Activated CD8-positive, alpha-beta T cell treated with anti-CD3 and anti-CD28 coated beads, Interleukin-2, amount 10 ng/mL, durations not matched to agents 7 days and 5 days (primary cell): Measurements from ENCODE around the gene KAZALD1. TPM values are rescaled to one million over a fixed set of nuclear protein-coding genes. Genes with fewer than 3 reads are reported as not detected.
A peak's percentile ranks its signal among the peaks of the same experiment; 100 is the strongest.
"Not testable (repeated sequence)": the region's sequence is repeated elsewhere in the genome, so short reads cannot be mapped to it uniquely, and the experiment has no call there.

Experiments used
- ATAC-seq: fragments of 150-1000 bp; cut with Tn5 transposase; one replicate; pipeline ENCODE4 v1.10.0; 2021; ENCODE audit warnings: moderate library complexity
- CTCF ChIA-PET: fragments of 350-600 bp; sonication (Branson Sonifier 250); formaldehyde crosslinking; loops from one replicate; lab custom pipeline; 2021; ENCODE audit warnings: antibody characterized with exemption; lab: Charles Lee
- POLR2A ChIA-PET: fragments of 350-600 bp; sonication (Branson Sonifier 250); formaldehyde crosslinking; loops from one replicate; lab custom pipeline; 2021; ENCODE audit warnings: antibody characterized with exemption; lab: Charles Lee
- DNase-seq: peaks from one replicate; pipeline ENCODE4 v3.0.0-alpha.2; 2020
- H3K27ac Mint-ChIP-seq: one replicate; pipeline ENCODE4 v1.8.0; 2021; ENCODE audit warnings: mild to moderate bottlenecking, mixed read lengths
- H3K27me3 Mint-ChIP-seq: one replicate; pipeline ENCODE4 v1.8.0; 2021; ENCODE audit warnings: low read depth, mixed read lengths
- H3K36me3 Mint-ChIP-seq: one replicate; pipeline ENCODE4 v1.8.0; 2021; ENCODE audit warnings: low read depth, mixed read lengths
- H3K4me1 Mint-ChIP-seq: one replicate; pipeline ENCODE4 v1.8.0; 2021; ENCODE audit warnings: low read depth, mixed read lengths
- H3K4me3 Mint-ChIP-seq: one replicate; pipeline ENCODE4 v1.8.0; 2021; ENCODE audit warnings: mild to moderate bottlenecking, mixed read lengths
- H3K9me3 Mint-ChIP-seq: one replicate; pipeline ENCODE4 v1.8.0; 2022; ENCODE audit warnings: mixed read lengths; ENCODE audit not compliant: insufficient read depth
- total RNA-seq, 2 experiments: library from RNA; stranded (reverse); gene quantifications; one replicate each; pipeline ENCODE4 v1.2.3, GENCODE V29; 2021

KAZALD1 gene
- total RNA-seq, 2 experiments from 2014 or later, result 0.18 TPM; not detected in 1

DNA sequence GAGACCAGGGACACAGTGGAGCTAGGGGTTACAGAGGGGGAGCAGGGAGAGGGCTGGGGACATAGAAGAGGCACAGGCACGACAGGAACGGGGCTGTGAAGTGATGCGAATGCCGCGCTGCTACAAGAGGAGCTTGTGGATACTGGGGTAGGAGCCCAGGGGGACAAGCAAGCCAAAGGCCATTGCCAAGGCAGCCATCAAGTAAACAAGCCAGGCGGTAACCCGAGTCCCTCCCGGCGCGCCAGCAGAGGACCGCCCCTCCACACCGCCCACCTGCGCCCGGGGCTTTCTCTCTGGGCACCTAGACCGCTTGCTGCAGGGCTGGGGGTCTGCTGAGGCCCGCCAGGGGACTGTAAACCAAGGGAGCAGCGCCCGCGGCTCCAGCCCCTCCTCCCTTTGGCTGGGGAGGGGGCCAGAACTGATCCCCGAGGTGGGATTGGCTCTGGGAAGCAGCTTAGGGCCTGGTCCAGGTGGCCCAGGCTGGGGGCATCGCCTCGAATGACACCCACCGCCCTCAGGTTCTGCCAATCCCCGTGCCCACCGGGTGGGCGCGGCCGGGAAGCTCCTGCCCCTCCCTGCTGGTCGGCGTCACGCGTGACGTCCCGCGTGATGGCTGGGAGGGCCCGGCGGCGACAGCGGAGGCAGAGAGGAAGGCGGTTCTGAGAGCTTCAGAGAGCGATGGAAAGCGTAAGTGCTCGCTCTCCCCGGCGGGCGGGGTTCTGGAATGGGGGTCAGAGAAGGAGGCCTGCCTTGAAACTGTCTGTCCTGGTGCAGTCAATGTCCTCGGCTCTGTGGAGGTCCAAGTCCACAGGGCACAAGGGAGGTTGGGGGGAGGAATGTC is 29.8 kb upstream of the KAZALD1 start:
- DNase-seq (peak; percentile 85), ATAC-seq (peak; percentile 54)
- POLR2A ChIA-PET, result interaction anchor here (0.8 to 1.6 kb wide), 3 partner anchors 9 to 64 kb away, joined by 3 to 5 read pairs (median 4); no protein-coding TSS in a partner anchor
- H3K4me1 Mint-ChIP-seq, result peaks cover 20% of the 10 kb centered on the region
- peaks cover 13% of the 10 kb centered on the region for H3K36me3 Mint-ChIP-seq
- peak overlapping the region; percentile 93 for H3K27ac Mint-ChIP-seq
- peaks cover 17% of the 10 kb centered on the region for H3K27me3 Mint-ChIP-seq
- peak overlapping the region; percentile 79 for H3K4me3 Mint-ChIP-seq
- CTCF ChIA-PET, result interaction anchor here (1.2 to 14.0 kb wide), 10 partner anchors 8 to 110 kb away, joined by 4 to 169 read pairs (median 14); no protein-coding TSS in a partner anchor
- no peaks in the 10 kb centered on the region for H3K9me3 Mint-ChIP-seq

- Mint-ChIP-seq H3K27me3 (peaks cover 15% of the 10 kb centered on the region), H3K36me3 (peaks cover 19% of the 10 kb centered on the region), H3K4me1 (peaks cover 20% of the 10 kb centered on the region), H3K4me3 (peak overlapping the region; percentile 79), H3K9me3 (no peaks in the 10 kb centered on the region), H3K27ac (peak overlapping the region; percentile 93)
- peak; percentile 47 for ATAC-seq
- peak; percentile 67 for DNase-seq
- ChIA-PET CTCF (interaction anchor here (1.2 to 14.0 kb wide), 8 partner anchors 9 to 109 kb away, joined by 4 to 169 read pairs (median 16); no protein-coding TSS in a partner anchor), POLR2A (no interaction called here)
Measured at GRCh38 chr10:101032637-101033224, 29.1 kb upstream of the KAZALD1 start.

- peaks cover 12% of the 10 kb centered on the region for H3K27me3 Mint-ChIP-seq
- ChIA-PET CTCF (interaction anchor here (1.5 to 14.0 kb wide), 4 partner anchors 16 to 36 kb away, joined by 5 to 169 read pairs (median 27); no protein-coding TSS in a partner anchor), POLR2A (no interaction called here)
- no peaks in the 10 kb centered on the region for H3K9me3 Mint-ChIP-seq
- ATAC-seq (no peak), DNase-seq (no peak)
- H3K4me1 Mint-ChIP-seq, result peaks cover 20% of the 10 kb centered on the region
- H3K4me3 Mint-ChIP-seq, result peak overlapping the region; percentile 12
- no peak overlapping the region for H3K27ac Mint-ChIP-seq
- H3K36me3 Mint-ChIP-seq, result peaks cover 24% of the 10 kb centered on the region
Measured at GRCh38 chr10:101033276-101033675, 28.5 kb upstream of the KAZALD1 start.

- H3K27ac Mint-ChIP-seq, H3K27me3 Mint-ChIP-seq, ATAC-seq, H3K4me3 Mint-ChIP-seq, DNase-seq, H3K9me3 Mint-ChIP-seq: not testable (repeated sequence)
- CTCF ChIA-PET, result interaction anchor here (0.8 to 14.0 kb wide), 6 partner anchors 9 to 36 kb away, joined by 3 to 169 read pairs (median 4); no protein-coding TSS in a partner anchor
- POLR2A ChIA-PET, result interaction anchor here (0.9 to 1.1 kb wide), 3 partner anchors 9 to 28 kb away, joined by 3 to 5 read pairs (median 3); no protein-coding TSS in a partner anchor
- Mint-ChIP-seq H3K4me1 (peaks cover 20% of the 10 kb centered on the region), H3K36me3 (peaks cover 29% of the 10 kb centered on the region)
Measured at GRCh38 chr10:101034404-101034803, 27.4 kb upstream of the KAZALD1 start.

DNA sequence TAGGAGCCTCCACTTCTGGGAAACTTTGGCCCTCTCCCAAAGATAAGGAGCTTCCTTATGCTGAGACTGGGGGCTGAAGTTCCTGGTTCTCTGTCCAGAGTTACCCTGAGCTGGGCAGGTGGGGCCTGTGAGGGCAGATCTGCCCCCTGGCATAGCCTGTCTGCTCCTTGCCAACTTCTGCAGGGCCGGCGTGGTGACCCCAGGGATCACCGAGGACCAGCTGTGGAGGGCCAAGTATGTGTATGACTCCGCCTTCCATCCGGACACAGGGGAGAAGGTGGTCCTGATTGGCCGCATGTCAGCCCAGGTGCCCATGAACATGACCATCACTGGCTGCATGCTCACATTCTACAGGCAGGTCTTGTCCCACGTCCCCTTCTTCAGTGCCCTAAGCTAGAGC is 26.5 kb upstream of the KAZALD1 start:
- Mint-ChIP-seq H3K9me3 (no peaks in the 10 kb centered on the region), H3K27ac (no peak overlapping the region), H3K36me3 (peaks cover 29% of the 10 kb centered on the region), H3K4me1 (peaks cover 20% of the 10 kb centered on the region), H3K27me3 (no peaks in the 10 kb centered on the region), H3K4me3 (no peak overlapping the region)
- no peak for DNase-seq
- CTCF ChIA-PET, result interaction anchor here (1.0 to 14.0 kb wide), 4 partner anchors 8 to 24 kb away, joined by 3 to 169 read pairs (median 4); no protein-coding TSS in a partner anchor
- POLR2A ChIA-PET, result interaction anchor here (0.6 to 1.1 kb wide), 4 partner anchors 8 to 38 kb away, joined by 3 to 5 read pairs (median 4); no protein-coding TSS in a partner anchor
- ATAC-seq, result no peak

GRCh38 chr10:101035916-101036702 is 25.7 kb upstream of the KAZALD1 start:
- H3K27ac Mint-ChIP-seq, result no peak overlapping the region
- ATAC-seq, result no peak
- peaks cover 21% of the 10 kb centered on the region for H3K4me1 Mint-ChIP-seq

GRCh38 chr10:101036726-101037125 is 25.1 kb upstream of the KAZALD1 start:
- ATAC-seq, result no peak
- Mint-ChIP-seq H3K4me1 (peaks cover 23% of the 10 kb centered on the region), H3K27ac (no peak overlapping the region), H3K27me3 (no peaks in the 10 kb centered on the region), H3K36me3 (peaks cover 29% of the 10 kb centered on the region), H3K4me3 (no peak overlapping the region), H3K9me3 (no peaks in the 10 kb centered on the region)
- ChIA-PET CTCF (interaction anchor here (7.7 to 14.0 kb wide), 2 partner anchors 20 to 27 kb away, joined by 169 to 235 read pairs; partner anchors contain the start of gene KAZALD1), POLR2A (no interaction called here)
- no peak for DNase-seq

More at GRCh38 chr10:101035916-101036702, 25.7 kb upstream of the KAZALD1 start:
- DNase-seq, result no peak
- peaks cover 29% of the 10 kb centered on the region for H3K36me3 Mint-ChIP-seq
- POLR2A ChIA-PET, result no interaction called here
- H3K9me3 Mint-ChIP-seq, result no peaks in the 10 kb centered on the region
- CTCF ChIA-PET, result interaction anchor here (14.0 kb wide), 1 partner anchor 19 kb away, joined by 169 read pairs; no protein-coding TSS in a partner anchor
- H3K27me3 Mint-ChIP-seq, result no peaks in the 10 kb centered on the region
- H3K4me3 Mint-ChIP-seq, result no peak overlapping the region

- Mint-ChIP-seq H3K27me3 (peaks cover 2% of the 10 kb centered on the region), H3K4me1 (peaks cover 29% of the 10 kb centered on the region), H3K36me3 (peaks cover 29% of the 10 kb centered on the region), H3K4me3 (no peak overlapping the region), H3K9me3 (no peaks in the 10 kb centered on the region), H3K27ac (no peak overlapping the region)
- ATAC-seq (no peak), DNase-seq (no peak)
- ChIA-PET POLR2A (no interaction called here), CTCF (interaction anchor here (0.9 to 14.0 kb wide), 5 partner anchors 10 to 103 kb away, joined by 3 to 235 read pairs (median 48); partner anchors contain the start of gene KAZALD1)
Measured at GRCh38 chr10:101038484-101038883, 23.3 kb upstream of the KAZALD1 start.

GRCh38 chr10:101040061-101040460 is 21.7 kb upstream of the KAZALD1 start:
- CTCF ChIA-PET, result interaction anchor here (1.0 to 7.7 kb wide), 5 partner anchors 9 to 102 kb away, joined by 4 to 235 read pairs (median 7); partner anchors contain the start of genes KAZALD1, PDZD7 and SFXN3
- POLR2A ChIA-PET, result no interaction called here
- Mint-ChIP-seq H3K4me1 (peaks cover 31% of the 10 kb centered on the region), H3K4me3 (no peak overlapping the region), H3K36me3 (peaks cover 29% of the 10 kb centered on the region), H3K9me3 (no peaks in the 10 kb centered on the region), H3K27me3 (peaks cover 12% of the 10 kb centered on the region), H3K27ac (no peak overlapping the region)
- ATAC-seq (no peak), DNase-seq (no peak)

- Mint-ChIP-seq H3K4me3 (no peak overlapping the region), H3K27me3 (peaks cover 17% of the 10 kb centered on the region), H3K9me3 (no peaks in the 10 kb centered on the region), H3K36me3 (peaks cover 24% of the 10 kb centered on the region), H3K27ac (no peak overlapping the region), H3K4me1 (peaks cover 31% of the 10 kb centered on the region)
- POLR2A ChIA-PET, result interaction anchor here (0.9 to 1.2 kb wide), 3 partner anchors 9 to 19 kb away, joined by 3 to 4 read pairs (median 3); partner anchors contain the start of gene PDZD7
- ATAC-seq (no peak), DNase-seq (no peak)
- CTCF ChIA-PET, result interaction anchor here (0.8 to 7.7 kb wide), 13 partner anchors 9 to 530 kb away, joined by 3 to 235 read pairs (median 9); partner anchors contain the start of genes KAZALD1, PDZD7 and SFXN3
Measured at GRCh38 chr10:101040851-101041250, 20.9 kb upstream of the KAZALD1 start.
